HCT116 (cell line): Measurements from ENCODE around the gene SLC22A12. TPM values are rescaled to one million over a fixed set of nuclear protein-coding genes. Genes with fewer than 3 reads are reported as not detected.

Experiments used
- ATAC-seq: fragments of 200-7000 bp; cut with Tn5 transposase; 2 replicates; pipeline ENCODE4 v1.9.1; 2020; ENCODE audit warnings: mild to moderate bottlenecking, moderate library complexity
- BruUV-seq: library from RNA; stranded (reverse); fragments of 400-500 nt; replicated peaks from 2 replicates; lab custom pipeline; 2021; lab: Mats Ljungman, UMichigan
- CTCF ChIA-PET: fragments of 300-600 bp; sonication (Branson Sonifier 250); formaldehyde crosslinking; loops from one replicate; lab custom pipeline; 2021; ENCODE audit warnings: antibody characterized with exemption; lab: Charles Lee
- POLR2A ChIA-PET: fragments of 300-600, 350-600 bp; sonication (Branson Sonifier 250); formaldehyde crosslinking; loops from one replicate; lab custom pipeline; 2021; ENCODE audit warnings: antibody characterized with exemption; lab: Charles Lee
- RAD21 ChIA-PET, 2 experiments: fragments of 300-600 bp; sonication (Branson Sonifier 250); formaldehyde crosslinking; loops; one replicate each; lab custom pipeline; 2023; ENCODE audit warnings: low total read pairs in 2 of 2; ENCODE audit not compliant: uncharacterized antibody in 2 of 2, unreplicated experiment in 2 of 2, low non-redundant PET in 1 of 2; lab: Charles Lee
- DNase-seq: peaks from one replicate; pipeline ENCODE4 v3.0.0-alpha.2; 2010; ENCODE audit warnings: low read depth, low spot score
- H2AFZ ChIP-seq: fragments of 200-600 bp; shearing (Covaris generic), sonication (generic); 2 replicates; pipeline ENCODE4 v1.6.1; 2017; ENCODE audit warnings: low read depth, mixed run types, mixed read lengths, antibody characterized with exemption, low read length; ENCODE audit not compliant: poor library complexity, severe bottlenecking
- H3K27ac ChIP-seq: 2 replicates; pipeline ENCODE4 v1.5.1; 2012; ENCODE audit warnings: low read depth, low read length
- H3K27me3 ChIP-seq: fragments of 200-600 bp; sonication (generic); 2 replicates; pipeline ENCODE4 v1.6.1; 2016; ENCODE audit warnings: mixed run types, low read length, mixed read lengths; ENCODE audit not compliant: insufficient read depth
- H3K36me3 ChIP-seq, 2 experiments: fragments of 200-500 bp in 1 of 2; fragments of 200-600 bp in 1 of 2; sonication (Bioruptor generic) in 1 of 2; sonication (generic) in 1 of 2; 2 replicates each; pipeline versions ENCODE4 v1.5.1 to v1.6.1; 2014 to 2016; ENCODE audit warnings: low read length in 2 of 2, inconsistent platforms in 1 of 2, mixed read lengths in 1 of 2, mixed run types in 1 of 2; ENCODE audit not compliant: insufficient read depth in 2 of 2, control insufficient read depth in 1 of 2
- H3K4me1 ChIP-seq, 2 experiments: fragments of 200-600 bp in 1 of 2; sonication (generic) in 1 of 2; 2 replicates each; pipeline versions ENCODE4 v1.5.1 to v1.6.1; 2012 to 2017; ENCODE audit warnings: low read length in 2 of 2, inconsistent platforms in 1 of 2, mild to moderate bottlenecking in 1 of 2, mixed read lengths in 1 of 2, mixed run types in 1 of 2, moderate library complexity in 1 of 2; ENCODE audit not compliant: insufficient read depth in 2 of 2, control insufficient read depth in 1 of 2
- H3K4me2 ChIP-seq: fragments of 200-600 bp; sonication (generic); 2 replicates; pipeline ENCODE4 v1.6.1; 2017; ENCODE audit warnings: mixed run types, low read length, mixed read lengths
- H3K4me3 ChIP-seq, 2 experiments: fragments of 200-600 bp in 1 of 2; sonication (generic) in 1 of 2; replicated peaks in 1 of 2; 2 replicates each; pipeline ENCODE4 v1.5.1; 2011 to 2016; ENCODE audit warnings: low read length in 2 of 2, control low read depth in 1 of 2, low read depth in 1 of 2, mild to moderate bottlenecking in 1 of 2, mixed read lengths in 1 of 2, mixed run types in 1 of 2
- H3K79me2 ChIP-seq: fragments of 200-600 bp; sonication (generic); 2 replicates; pipeline ENCODE4 v1.6.1; 2017; ENCODE audit warnings: mild to moderate bottlenecking, mixed run types, low read length, moderate library complexity, mixed read lengths; ENCODE audit not compliant: insufficient read depth
- H3K9ac ChIP-seq: fragments of 200-600 bp; sonication (generic); 2 replicates; pipeline ENCODE4 v1.6.1; 2016; ENCODE audit warnings: low read length, mixed read lengths
- H3K9me2 ChIP-seq: fragments of 200-600 bp; sonication (generic), shearing (Covaris generic); 2 replicates; pipeline ENCODE4 v1.6.1; 2017; ENCODE audit warnings: mixed run types, mild to moderate bottlenecking, moderate library complexity; ENCODE audit not compliant: insufficient read depth
- H3K9me3 ChIP-seq, 2 experiments: fragments of 200-500 bp in 1 of 2; fragments of 200-600 bp in 1 of 2; sonication (Bioruptor generic) in 1 of 2; sonication (generic) in 1 of 2; 2 replicates each; pipeline ENCODE4 v1.6.1; 2014 to 2017; ENCODE audit warnings: low read length in 2 of 2, mixed read lengths in 2 of 2, inconsistent platforms in 1 of 2, low read depth in 1 of 2, mild to moderate bottlenecking in 1 of 2, mixed run types in 1 of 2, moderate library complexity in 1 of 2; ENCODE audit not compliant: control insufficient read depth in 1 of 2, insufficient read depth in 1 of 2
- H4K20me1 ChIP-seq: fragments of 200-600 bp; sonication (generic), shearing (Covaris generic); 2 replicates; pipeline ENCODE4 v1.6.1; 2017; ENCODE audit warnings: mixed run types, mild to moderate bottlenecking, moderate library complexity; ENCODE audit not compliant: insufficient read depth
- ATF3 ChIP-seq: IDR thresholded peaks from 2 replicates; pipeline ENCODE4 v1.6.1; 2012
- EGR1 ChIP-seq: IDR thresholded peaks from 2 replicates; pipeline ENCODE4 v1.6.1; 2012; ENCODE audit warnings: low read depth
- FOSL1 ChIP-seq: IDR thresholded peaks from 2 replicates; pipeline ENCODE4 v1.6.1; 2012; ENCODE audit warnings: low read depth
- JUND ChIP-seq: IDR thresholded peaks from 2 replicates; pipeline ENCODE4 v1.6.1; 2012
- MAX ChIP-seq: IDR thresholded peaks from 2 replicates; pipeline ENCODE4 v1.6.1; 2012
- POLR2A ChIP-seq: IDR thresholded peaks from 2 replicates; pipeline ENCODE4 v1.7.0; 2011; ENCODE audit warnings: borderline replicate concordance; ENCODE audit not compliant: insufficient read depth, insufficient read length; ENCODE audit errors: extremely low read depth
- POLR2AphosphoS5 ChIP-seq: IDR thresholded peaks from 2 replicates; pipeline ENCODE4 v1.6.1; 2011; ENCODE audit warnings: mild to moderate bottlenecking, low read depth, low read length, moderate library complexity
- SIN3A ChIP-seq: IDR thresholded peaks from 2 replicates; pipeline ENCODE4 v1.6.1; 2012; ENCODE audit warnings: low read depth
- SP1 ChIP-seq: IDR thresholded peaks from 2 replicates; pipeline ENCODE4 v1.6.1; 2012; ENCODE audit warnings: low read depth
- ZNF274 ChIP-seq: fragments of 200-500 bp; sonication (Bioruptor generic); IDR thresholded peaks from 2 replicates; pipeline ENCODE4 v1.6.1; 2014; ENCODE audit warnings: mild to moderate bottlenecking, low read depth, low read length, inconsistent platforms
- intact Hi-C: fragments of 100-400 bp; cut with micrococcal nuclease; formaldehyde crosslinking; loops from 2 replicates; pipeline ENCODE4 v1.10.0; 2022
- total RNA-seq: library from RNA; stranded (reverse); gene quantifications from one replicate; pipeline ENCODE4 v1.2.1, GENCODE V29; 2021; ENCODE audit not compliant: unreplicated experiment

The SLC22A12 gene
- total RNA-seq, 1 experiment from 2014 or later, result not detected

- TF ChIP-seq SP1 (no peak), JUND (no peak), EGR1 (no peak), ATF3 (no peak), MAX (no peak), SIN3A (no peak)
Measured at GRCh38 chr11:64647019-64647779, 56.2 kb downstream of the SLC22A12 start (continued).

- ATAC-seq, result no peak
- TF ChIP-seq FOSL1 (no peak), ZNF274 (no peak), ATF3 (no peak), JUND (no peak), POLR2A (no peak), POLR2AphosphoS5 (no peak)
- H3K27ac ChIP-seq, result no peak overlapping the region
- no peak for DNase-seq
- ChIA-PET RAD21 (interaction anchor here in 1 of 2 experiments (1.7 to 1.8 kb wide), 2 partner anchors 159 to 291 kb away, joined by 4 to 8 read pairs; no protein-coding TSS in a partner anchor), CTCF (interaction anchor here (0.7 to 5.0 kb wide), 13 partner anchors 9 to 331 kb away, joined by 3 to 76 read pairs (median 4); partner anchors contain the start of genes PRDX5 and TRMT112), POLR2A (no interaction called here)
- no peaks in the 10 kb centered on the region for H3K27me3 ChIP-seq
- H3K79me2 ChIP-seq, result no peaks in the 10 kb centered on the region
- no peak overlapping the region for H2AFZ ChIP-seq
- no peak overlapping the region for H3K4me2 ChIP-seq
- no peaks in the 10 kb centered on the region for H4K20me1 ChIP-seq
- no peaks in the 10 kb centered on the region for H3K9me2 ChIP-seq
- H3K4me1 ChIP-seq, result peaks cover 0 to 4% of the 10 kb centered on the region in 2 experiments; a peak in 2 of 4 replicates
- H3K4me3 ChIP-seq, result no peak overlapping the region
- H3K9ac ChIP-seq, result no peak overlapping the region
- BruUV-seq, result no TSS peak
- no peaks in the 10 kb centered on the region for H3K9me3 ChIP-seq
- intact Hi-C loops, result no loop called here
- H3K36me3 ChIP-seq, result no peaks in the 10 kb centered on the region
Measured at GRCh38 chr11:64648551-64648950, 57.5 kb downstream of the SLC22A12 start.
